NCI-H1417 treated with DMSO at 0.1 percent for 48 hours (cell line): ENCODE measurements around the gene CHST5.
"Not testable (repeated sequence)": the region's sequence is repeated elsewhere in the genome, so short reads cannot be mapped to it uniquely, and the experiment has no call there.

Experiments
- DNase-seq: peaks from one replicate; lab custom pipeline; 2025; lab: John Stamatoyannopoulos, UW

The CHST5 gene

DNA sequence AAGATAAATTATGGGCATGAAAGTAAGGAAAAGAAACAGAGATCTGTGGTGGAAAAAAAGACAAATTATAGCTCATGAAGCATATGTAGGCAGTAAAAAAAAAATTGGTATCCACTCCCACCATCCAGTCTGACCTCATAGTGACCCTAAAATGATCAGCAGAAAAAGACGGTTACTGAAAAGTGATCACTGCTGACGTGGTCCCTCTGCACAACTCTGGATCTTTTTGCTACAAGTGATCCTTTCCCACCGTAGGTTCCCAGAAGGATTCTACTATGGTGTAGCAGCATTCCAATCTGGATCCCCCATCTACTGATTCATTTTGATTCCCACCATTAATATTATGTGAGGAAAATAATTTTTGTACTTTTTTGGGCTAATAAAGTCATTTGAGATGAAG is 29.8 kb downstream of the CHST5 start:
- no peak for DNase-seq

GRCh38 chr16:75503801-75504200 is 32.1 kb downstream of the CHST5 start:
- DNase-seq, result no peak

- DNase-seq, result no peak
These were observed 32.8 kb downstream of the CHST5 start for GRCh38 chr16:75502916-75503605.

DNA sequence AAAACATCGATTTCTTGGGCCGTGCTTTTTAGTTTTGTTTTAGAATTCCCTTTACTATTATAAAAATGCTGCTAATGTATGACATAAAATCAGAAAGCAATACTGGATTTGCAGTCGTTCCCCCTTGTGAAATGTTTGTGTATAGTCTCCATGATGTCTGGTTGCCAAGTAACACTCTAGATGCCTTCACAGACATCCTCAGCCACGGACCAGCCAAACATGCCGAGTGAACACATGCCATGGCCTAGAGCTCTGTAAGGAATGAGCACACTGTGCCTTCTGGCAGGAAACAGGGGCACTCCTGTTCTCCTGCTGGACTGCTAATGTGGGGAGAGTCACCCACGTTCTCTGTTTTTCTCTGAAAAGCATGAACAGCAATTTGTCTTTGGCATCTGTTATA is 34.1 kb downstream of the CHST5 start:
- not testable (repeated sequence) for DNase-seq

DNA sequence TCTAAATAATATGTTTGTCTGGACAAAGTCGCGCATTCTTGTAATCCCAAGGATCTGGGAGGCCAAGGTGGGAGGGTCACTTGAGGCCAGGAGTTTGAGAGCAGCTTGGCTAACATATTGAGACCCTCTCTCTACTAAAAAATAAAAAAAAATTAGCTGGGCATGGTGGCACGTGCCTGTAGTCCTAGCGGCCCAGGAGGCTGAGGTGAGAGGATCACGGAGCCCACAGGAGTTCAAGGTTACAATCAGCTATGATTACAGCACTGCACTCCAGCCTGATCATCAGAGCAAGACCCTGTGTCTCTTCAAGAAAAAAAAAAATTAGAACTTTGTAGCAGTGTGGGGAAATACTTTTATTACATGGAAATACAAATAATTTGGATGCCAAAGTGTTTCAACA is 34.5 kb downstream of the CHST5 start:
- no peak for DNase-seq

DNA sequence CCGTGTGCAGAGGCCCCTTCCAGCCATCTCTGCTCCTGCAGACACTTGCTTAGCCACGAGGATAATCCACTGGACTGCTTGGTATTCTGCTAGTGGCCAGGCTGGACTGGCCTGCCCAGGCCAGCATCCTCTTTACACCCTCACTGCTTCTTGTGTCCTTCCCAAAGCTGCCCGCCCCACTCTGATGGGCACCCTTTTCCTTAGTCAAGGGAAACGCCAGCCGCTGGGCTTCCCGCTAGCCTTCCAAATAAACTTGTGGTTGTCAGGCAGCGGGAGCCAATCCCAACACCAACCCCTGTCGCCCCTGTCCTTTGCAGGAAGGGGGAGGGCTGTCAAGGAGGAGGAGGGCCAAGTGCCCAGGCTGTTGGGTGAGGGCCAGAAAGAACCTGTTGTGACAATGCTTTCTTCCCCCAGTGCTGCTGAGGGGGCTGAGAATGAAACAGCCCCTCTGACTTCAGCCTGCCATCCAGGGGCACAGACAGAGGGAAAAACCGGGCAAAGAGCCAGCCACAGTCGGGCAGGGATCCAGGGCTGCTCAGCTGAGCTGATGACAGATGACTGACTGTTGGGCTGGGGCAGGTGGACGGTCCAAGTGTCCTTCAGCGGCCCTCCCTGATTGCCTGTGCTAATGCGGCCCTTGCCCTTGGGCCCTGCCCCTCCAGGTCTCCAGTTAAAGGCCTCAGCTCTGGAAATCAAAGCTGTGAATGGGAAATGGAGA is 37.1 kb downstream of the CHST5 start:
- DNase-seq, result not testable (repeated sequence)

DNA sequence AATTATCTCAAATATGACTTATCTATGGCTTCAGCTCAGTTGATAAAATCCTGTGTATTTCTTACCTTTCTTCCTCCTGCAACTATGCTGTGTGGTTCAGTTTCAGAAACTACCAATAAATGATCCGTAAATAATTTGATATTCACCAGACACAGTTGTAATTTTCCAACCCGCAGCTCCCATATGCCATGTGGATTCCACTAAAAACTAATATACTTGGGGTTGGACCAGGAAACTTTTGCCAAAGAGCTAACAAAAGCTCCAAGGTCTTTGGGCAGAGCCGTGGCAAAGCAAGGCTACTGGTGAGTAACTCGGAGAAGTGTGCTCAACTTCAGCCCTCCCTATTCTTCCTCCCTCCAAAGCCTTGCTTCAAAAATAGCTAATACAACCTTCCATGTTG is 38.4 kb downstream of the CHST5 start:
- no peak for DNase-seq

DNA sequence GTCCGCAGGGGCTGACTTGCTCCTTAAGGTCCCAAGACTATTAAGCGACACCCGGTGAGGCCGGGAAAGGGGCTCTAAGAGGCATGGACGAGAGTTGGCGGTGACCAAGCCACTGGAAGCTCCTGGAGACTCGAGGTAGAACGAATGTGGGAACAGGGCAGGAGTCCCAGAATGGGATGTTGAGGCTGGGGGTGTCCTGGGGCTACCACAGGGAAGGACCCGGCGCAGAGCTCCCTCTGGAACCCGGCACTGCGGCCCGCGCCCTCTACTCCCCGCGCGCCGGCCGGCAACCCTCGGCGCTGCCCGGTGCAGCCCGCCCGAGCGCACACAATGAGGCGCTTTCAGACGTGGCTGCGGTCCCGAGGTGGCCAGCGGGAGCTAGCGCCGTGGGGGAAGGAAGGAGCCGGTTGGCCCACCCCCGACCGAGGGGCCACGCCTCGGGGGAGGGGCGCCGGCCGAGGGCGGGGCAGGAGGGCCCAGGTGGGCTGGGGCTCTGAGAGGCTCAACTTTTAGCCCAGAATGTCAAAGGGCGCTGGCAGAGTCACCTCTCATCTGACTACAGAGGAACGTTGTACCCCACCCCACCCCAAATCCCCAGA is 40.7 kb downstream of the CHST5 start, which contains the start of gene CHST6:
CHST6 (minus strand) TSS at position 366 of the 599 bp plus-strand sequence. CDS start 15,613 bp downstream, outside the sequence.
- DNase-seq, result no peak

GRCh38 chr16:75494661-75495075 is 41.2 kb downstream of the CHST5 start:
- no peak for DNase-seq

DNA sequence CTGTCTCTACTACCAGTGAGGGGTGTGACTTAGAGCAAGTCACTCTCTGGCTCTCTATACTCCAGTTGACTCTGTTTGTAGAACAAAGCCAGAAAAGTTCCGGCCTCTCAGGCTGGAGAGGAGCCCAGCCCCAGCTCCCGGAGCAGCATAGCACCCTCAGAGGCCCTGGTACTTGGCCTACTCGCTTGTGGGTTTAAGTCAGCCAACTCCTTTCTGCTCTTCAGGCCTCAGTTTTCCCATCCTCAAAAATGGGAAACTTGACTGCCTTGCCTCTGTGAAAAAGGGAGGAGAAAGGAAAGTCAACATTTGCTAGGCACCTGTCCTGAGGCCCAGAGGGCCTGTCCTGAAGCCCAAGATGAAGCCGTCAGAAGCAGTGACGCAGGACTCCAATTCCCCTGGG is 41.7 kb downstream of the CHST5 start:
- DNase-seq, result no peak

- no peak for DNase-seq
These were observed 44.0 kb downstream of the CHST5 start for GRCh38 chr16:75491876-75492275.

DNA sequence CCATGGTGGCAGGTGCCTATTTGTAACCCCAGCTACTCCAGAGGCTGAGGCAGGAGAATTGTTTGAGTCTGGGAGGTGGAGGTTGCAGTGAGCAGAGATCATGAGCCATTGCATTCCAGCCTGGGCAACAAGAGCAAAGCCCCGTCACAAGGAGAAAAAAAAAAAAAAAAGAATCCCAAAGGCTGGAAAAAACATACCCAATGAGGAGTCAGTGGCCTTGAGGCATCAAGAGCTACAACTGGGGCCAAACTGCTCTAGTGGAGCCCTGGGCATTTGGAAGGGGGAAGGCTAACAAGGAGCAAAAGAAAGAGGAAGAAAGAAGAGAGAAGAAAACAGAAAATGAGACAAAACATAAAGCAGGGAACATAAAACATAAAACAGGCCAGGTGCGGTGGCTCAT is 47.6 kb downstream of the CHST5 start:
- DNase-seq, result no peak

DNA sequence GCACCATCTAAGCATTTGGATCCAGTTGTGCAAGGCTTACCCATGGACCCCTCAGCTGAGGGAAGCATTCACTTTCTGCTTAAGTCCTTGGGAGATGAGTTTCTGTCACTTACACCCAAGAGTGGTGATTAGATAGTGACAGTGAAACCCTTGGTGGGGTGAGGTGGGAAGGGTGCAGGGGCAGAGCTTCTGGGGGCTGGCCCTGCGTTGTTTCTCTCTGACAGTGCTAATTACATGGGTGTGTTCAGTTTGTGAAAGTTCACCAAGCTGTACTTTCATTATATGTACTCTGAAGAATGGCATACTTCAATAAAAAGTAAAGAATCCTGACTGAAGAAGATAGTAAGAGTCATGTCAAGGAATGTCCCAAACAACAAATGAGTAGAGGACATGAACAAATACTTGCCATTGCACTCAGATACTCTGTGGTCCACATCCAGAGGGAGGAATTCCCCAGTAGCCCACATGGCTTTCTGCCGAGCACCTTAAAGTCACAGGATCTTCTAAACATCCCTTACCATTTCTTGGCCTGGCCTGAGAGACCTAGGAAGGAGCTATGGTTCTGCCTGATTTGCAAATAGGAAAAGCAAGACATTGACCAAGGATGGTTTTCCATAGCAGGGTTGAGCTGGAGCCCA is 49.1 kb downstream of the CHST5 start:
- no peak for DNase-seq

DNA sequence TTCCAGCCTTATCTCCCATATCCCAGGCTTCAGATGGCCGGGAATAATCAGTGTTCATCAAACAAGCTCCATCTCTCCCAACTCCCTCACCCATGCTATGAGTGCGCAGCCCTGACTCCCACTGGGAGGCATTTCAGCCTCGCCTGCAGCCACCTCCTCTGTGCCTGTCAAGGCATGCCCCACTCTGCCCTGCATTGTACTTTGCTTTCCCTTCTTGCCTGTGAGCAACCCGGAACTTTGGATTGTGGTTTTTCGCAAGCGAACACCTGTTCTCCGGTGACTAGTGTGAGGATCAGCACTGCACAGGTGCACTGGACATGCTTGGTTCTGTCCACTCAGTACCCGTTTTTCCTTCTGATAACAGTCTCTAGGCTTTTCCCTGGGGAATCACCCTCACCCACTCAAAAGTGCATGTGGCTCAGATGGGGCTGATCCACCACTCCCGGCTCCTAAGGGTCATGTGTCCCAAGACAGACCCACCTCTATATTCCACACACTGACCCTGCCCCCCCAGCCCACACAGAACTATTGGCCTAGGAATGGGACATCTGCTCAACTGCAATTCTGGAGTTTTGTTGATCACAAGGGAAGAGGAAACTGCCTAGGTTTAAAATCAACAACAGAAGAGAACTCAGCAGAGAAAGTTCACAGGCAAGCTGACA is 49.8 kb downstream of the CHST5 start:
- no peak for DNase-seq

- no peak for DNase-seq
These were observed 50.5 kb downstream of the CHST5 start for GRCh38 chr16:75485230-75486013.

GRCh38 chr16:75483222-75483621 is 52.7 kb downstream of the CHST5 start:
- no peak for DNase-seq

- DNase-seq, result no peak
These were observed 53.3 kb downstream of the CHST5 start for GRCh38 chr16:75482434-75483205.

DNA sequence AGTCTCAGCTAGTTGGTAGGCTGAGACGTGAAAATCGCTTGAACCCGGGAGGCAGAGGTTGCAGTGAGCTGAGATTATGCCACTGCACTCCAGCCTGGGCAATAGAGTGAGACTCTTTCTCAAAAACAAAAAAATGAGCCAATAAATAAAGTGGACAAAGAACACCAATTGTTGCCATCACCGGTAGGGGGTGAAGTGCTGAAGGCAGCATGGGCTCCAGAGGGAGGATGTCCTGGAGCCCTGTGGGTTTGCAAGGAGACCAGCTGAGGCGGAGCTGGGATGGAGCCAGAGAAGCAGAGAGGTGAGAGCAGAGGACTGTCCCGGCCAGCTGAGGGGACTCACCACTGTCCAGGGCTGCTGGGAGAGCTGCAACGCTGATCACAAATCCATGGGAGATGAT is 54.4 kb downstream of the CHST5 start:
- no peak for DNase-seq

GRCh38 chr16:75479421-75479990 is 56.4 kb downstream of the CHST5 start:
- DNase-seq, result no peak
